Activated CD8-positive, alpha-beta memory T cell treated with anti-CD3 and anti-CD28 coated beads for 48 hours (primary cell): ENCODE measurements around the gene TET2.

ENCODE experiments used
- DNase-seq, 3 experiments: peaks; one replicate each; pipeline ENCODE4 v3.0.0-alpha.2; 2020; ENCODE audit warnings: low read depth in 2 of 3, low spot score in 2 of 3

The TET2 gene

GRCh38 chr4:105140684-105141490, 5.8 kb upstream of the TET2 start:
- no peak for DNase-seq

- no peak for DNase-seq
Observed at GRCh38 chr4:105145156-105145902, 1.3 kb upstream of the TET2 start.

- peak in 1 of 3 experiments; percentile 27 for DNase-seq
Observed at GRCh38 chr4:105145903-105146275, 787 bp upstream of the TET2 start.

- DNase-seq = no peak
Observed at GRCh38 chr4:105147016-105147552, 408 bp downstream of the TET2 start.

- peak in 1 of 3 experiments; percentile 2 for DNase-seq
Observed at GRCh38 chr4:105147553-105148161, 981 bp downstream of the TET2 start.

- no peak for DNase-seq
Observed at GRCh38 chr4:105148356-105148755, 1.7 kb downstream of the TET2 start.

GRCh38 chr4:105148776-105149175, 2.1 kb downstream of the TET2 start:
- no peak for DNase-seq

- no peak for DNase-seq
Observed at GRCh38 chr4:105149771-105150170, 3.1 kb downstream of the TET2 start.

GRCh38 chr4:105150503-105150902, 3.8 kb downstream of the TET2 start:
- DNase-seq = no peak

- DNase-seq = no peak
Observed at GRCh38 chr4:105153749-105154148, 7.1 kb downstream of the TET2 start.

- DNase-seq = no peak
Observed at GRCh38 chr4:105154576-105154975, 7.9 kb downstream of the TET2 start.

- no peak for DNase-seq
Observed at GRCh38 chr4:105155426-105155825, 8.8 kb downstream of the TET2 start.

- DNase-seq = no peak
Observed at GRCh38 chr4:105158837-105159236, 12.2 kb downstream of the TET2 start.

- no peak for DNase-seq
Observed at GRCh38 chr4:105162123-105162796, 15.6 kb downstream of the TET2 start.

GRCh38 chr4:105164548-105164947, 17.9 kb downstream of the TET2 start:
- DNase-seq = no peak

GRCh38 chr4:105166066-105166465, 19.4 kb downstream of the TET2 start:
- DNase-seq = no peak

GRCh38 chr4:105170711-105171110, 24.0 kb downstream of the TET2 start:
- DNase-seq = no peak

- no peak for DNase-seq
Observed at GRCh38 chr4:105171912-105172311, 25.2 kb downstream of the TET2 start.

- DNase-seq = no peak
Observed at GRCh38 chr4:105174098-105174497, 27.4 kb downstream of the TET2 start.

GRCh38 chr4:105179539-105180401, 33.1 kb downstream of the TET2 start:
- no peak for DNase-seq
